ENCODE data around the gene SUGP1. TPM values are rescaled to one million over a fixed set of nuclear protein-coding genes. Genes with fewer than 3 reads are reported as not detected.

SUGP1 gene
- total RNA-seq, 4 donors from 2014 or later: 20.0 to 45.1 (median 37.4) TPM

DNA sequence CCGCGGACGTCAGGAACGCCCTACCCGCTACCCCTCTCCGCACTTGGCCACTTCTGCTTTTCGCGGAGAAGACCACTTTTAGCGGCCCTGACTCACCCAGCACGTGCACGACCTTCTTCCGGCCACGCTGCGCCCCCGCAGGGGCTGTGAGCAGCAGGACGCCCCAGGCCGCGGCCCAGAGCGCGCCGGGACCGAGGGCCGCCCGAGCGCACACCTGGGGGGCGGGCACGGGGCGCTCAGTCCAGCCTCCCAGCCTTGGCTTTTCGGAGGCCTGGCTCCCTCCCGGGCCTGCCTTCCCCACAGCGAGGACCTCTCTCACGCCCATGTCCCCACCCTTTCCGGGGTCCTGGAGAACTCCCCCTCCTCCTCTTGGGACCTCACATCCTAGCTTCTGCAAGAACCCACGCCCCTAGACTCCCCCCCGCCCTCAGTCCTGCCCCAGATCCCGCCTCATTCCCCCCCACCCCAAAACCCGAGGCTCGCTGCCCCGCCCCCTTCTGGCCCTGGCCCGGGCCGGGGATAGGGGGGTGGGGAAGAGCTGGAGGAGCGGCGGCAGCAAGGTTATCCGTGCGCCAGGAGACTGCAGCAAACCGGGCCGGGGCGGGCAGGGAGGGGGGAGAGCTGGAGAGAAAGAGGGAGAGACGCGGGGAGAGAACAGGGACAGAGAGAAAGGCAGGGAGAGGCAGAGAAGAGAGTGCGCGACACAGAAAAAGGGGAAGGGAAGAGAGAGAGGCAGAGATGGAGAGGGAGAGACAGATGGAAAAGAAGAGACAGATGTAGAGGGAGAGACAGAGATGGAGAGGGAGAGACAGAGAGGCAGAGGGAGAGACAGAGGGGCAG, 58.7 kb downstream of the SUGP1 start:
- intact Hi-C loops (cut with DNase I): no loop called here
- H3K27ac ChIP-seq: no peak overlapping the region
- H3K4me3 ChIP-seq (replicated peaks in 1 of 3): no peak overlapping the region
- H3K36me3 ChIP-seq: no peaks in the 10 kb centered on the region
- WGBS, 2 donors: 1 to 2% methylated on average over 24 to 36 of the region's 52 CpGs
- no peaks in the 10 kb centered on the region for H3K9me3 ChIP-seq
- DNase-seq: no peak
- TF ChIP-seq, protein P1, sequence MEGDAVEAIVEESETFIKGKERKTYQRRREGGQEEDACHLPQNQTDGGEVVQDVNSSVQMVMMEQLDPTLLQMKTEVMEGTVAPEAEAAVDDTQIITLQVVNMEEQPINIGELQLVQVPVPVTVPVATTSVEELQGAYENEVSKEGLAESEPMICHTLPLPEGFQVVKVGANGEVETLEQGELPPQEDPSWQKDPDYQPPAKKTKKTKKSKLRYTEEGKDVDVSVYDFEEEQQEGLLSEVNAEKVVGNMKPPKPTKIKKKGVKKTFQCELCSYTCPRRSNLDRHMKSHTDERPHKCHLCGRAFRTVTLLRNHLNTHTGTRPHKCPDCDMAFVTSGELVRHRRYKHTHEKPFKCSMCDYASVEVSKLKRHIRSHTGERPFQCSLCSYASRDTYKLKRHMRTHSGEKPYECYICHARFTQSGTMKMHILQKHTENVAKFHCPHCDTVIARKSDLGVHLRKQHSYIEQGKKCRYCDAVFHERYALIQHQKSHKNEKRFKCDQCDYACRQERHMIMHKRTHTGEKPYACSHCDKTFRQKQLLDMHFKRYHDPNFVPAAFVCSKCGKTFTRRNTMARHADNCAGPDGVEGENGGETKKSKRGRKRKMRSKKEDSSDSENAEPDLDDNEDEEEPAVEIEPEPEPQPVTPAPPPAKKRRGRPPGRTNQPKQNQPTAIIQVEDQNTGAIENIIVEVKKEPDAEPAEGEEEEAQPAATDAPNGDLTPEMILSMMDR (IDR thresholded peaks at IDR 0.05): no peak
- no peak for TF ChIP-seq POLR2A (IDR thresholded peaks at IDR 0.05)
- no peaks in the 10 kb centered on the region for H3K27me3 ChIP-seq
- H3K4me1 ChIP-seq: peaks cover 6 to 7% of the 10 kb centered on the region in 2 donors

DNA sequence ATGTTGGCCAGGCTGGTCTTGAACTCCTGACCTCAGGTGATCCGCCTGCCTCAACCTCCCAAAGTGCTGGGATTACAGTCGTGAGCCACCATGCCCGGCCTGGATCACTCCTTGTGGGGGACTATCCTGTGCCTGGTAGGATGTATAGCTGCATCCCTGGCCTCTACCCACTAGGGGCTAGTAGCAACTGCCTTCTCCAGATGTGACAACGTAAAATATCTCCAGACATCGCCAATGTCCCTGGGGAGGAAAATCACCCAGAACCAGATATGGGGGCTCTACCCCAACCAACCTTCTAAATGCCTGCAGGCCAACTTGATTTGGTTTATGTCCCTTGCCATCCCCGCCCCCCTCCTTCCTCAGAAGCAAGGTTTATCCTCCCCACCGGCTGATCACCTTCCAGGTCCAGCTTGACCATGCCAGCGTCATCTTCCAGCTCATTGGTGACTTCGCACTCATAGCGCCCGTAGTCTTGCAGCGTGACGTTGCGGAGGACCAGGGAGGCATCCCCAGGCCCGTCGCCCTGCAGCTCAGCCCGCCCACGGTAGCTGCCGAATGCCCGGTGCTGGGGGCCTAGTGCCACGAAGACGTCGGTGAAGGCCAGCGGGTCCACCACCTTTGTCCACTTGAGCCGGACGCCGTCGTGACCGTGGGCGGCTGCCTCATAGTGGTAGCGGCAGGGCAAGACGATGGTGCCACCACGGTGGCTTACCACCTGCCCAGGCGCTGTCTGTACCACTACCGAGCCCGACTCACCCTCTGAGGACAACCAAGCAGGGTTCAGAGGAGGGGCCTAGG, 59.7 kb downstream of the SUGP1 start:
- TF ChIP-seq POLR2A (IDR thresholded peaks at IDR 0.05): no peak
- TF ChIP-seq, protein P1 (IDR thresholded peaks at IDR 0.05): no peak

DNA sequence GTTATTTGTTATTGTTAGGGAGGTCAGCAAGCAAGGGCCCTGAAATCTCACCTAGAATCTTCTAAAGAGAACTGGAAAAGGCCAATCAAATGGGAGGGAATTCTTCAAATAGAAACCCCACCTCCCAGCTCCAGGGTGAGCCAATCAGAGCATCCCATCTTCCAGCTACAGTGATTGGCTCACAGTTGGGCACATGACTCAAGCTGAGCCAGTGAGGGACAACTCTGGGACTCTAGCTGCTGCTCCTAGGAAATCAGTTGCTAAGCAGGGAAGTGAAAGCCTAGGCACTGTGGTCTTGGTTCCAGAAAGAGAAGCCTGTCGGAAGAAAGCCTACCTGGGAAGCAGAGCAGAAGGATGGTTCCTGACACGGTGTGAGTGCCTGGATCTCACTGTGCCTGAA, 60.6 kb downstream of the SUGP1 start:
- intact Hi-C loops (cut with DNase I): no loop called here
- no peaks in the 10 kb centered on the region for H3K9me3 ChIP-seq
- H3K4me1 ChIP-seq: peaks cover 6 to 7% of the 10 kb centered on the region in 2 donors
- TF ChIP-seq POLR2A (IDR thresholded peaks at IDR 0.05): no peak
- TF ChIP-seq, protein P1 (IDR thresholded peaks at IDR 0.05): no peak
- no peaks in the 10 kb centered on the region for H3K36me3 ChIP-seq
- WGBS, 2 donors: 65 to 74% methylated on average over 2 of the region's 2 CpGs
- no peak overlapping the region for H3K27ac ChIP-seq
- H3K27me3 ChIP-seq: no peaks in the 10 kb centered on the region
- no peak overlapping the region for H3K4me3 ChIP-seq (replicated peaks in 1 of 3)
- no peak for DNase-seq

More for the DNA sequence above, 59.7 kb downstream of the SUGP1 start:
- Histone ChIP-seq H3K9me3 (no peaks in the 10 kb centered on the region), H3K27me3 (no peaks in the 10 kb centered on the region), H3K27ac (no peak overlapping the region), H3K4me1 (peaks cover 6 to 7% of the 10 kb centered on the region in 2 donors), H3K4me3 (replicated peaks in 1 of 3) (no peak overlapping the region), H3K36me3 (no peaks in the 10 kb centered on the region)
- DNase-seq: no peak
- intact Hi-C loops (cut with DNase I): no loop called here
- 54 to 64% methylated on average over 23 to 25 of the region's 36 CpGs for WGBS, 2 donors

DNA sequence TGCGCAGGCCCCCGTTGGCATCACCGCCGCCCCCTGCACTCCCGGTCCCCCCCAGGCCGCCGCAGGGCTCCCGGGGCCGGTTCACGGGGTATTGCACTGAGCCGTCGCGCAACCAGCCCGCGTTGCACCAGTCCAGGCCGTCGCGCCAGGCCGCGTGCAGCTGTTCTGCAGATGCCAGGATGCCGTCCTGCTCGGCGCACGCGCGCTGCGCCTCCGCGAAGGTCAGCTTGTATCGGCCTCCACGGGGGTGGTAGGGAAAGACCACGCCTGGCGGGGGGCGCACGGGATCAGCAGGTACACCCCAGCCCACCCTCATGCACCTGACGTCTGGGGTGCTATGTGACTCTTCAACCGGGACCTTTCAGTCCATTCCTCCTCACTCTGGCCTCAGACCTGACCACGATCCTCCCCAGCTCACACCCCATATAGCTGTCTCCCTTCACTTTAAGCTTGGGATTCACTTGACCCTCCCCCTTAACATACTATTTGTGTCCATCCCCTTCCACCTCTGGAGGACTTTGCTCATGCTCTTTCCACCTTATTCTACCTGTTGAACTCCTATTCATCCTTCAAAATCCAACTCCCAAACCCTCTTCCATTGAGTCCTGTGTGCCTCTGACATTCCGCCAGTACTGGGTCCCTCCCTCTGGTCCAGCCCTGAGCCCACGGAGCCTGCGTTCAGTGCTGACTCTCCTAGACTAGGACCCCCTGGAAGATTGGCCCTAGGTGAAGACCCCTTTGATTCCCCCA, 61.5 kb downstream of the SUGP1 start:
- TF ChIP-seq, protein P1 (IDR thresholded peaks at IDR 0.05): no peak
- no peak for TF ChIP-seq POLR2A (IDR thresholded peaks at IDR 0.05)
- Histone ChIP-seq H3K4me1 (peaks cover 6 to 7% of the 10 kb centered on the region in 2 donors), H3K9me3 (no peaks in the 10 kb centered on the region), H3K36me3 (no peaks in the 10 kb centered on the region), H3K4me3 (replicated peaks in 1 of 3) (no peak overlapping the region), H3K27ac (no peak overlapping the region), H3K27me3 (no peaks in the 10 kb centered on the region)
- WGBS, 2 donors: 88 to 91% methylated on average over 22 to 39 of the region's 41 CpGs
- DNase-seq: no peak
- intact Hi-C loops (cut with DNase I): no loop called here
